HepG2 (cell line): ENCODE results near the gene MTFP1. TPM values are rescaled to one million over a fixed set of nuclear protein-coding genes. Genes with fewer than 3 reads are reported as not detected.

Experiments
- ARNT ChIP-seq: fragments of 450-650 bp; IDR thresholded peaks from 2 replicates; pipeline ENCODE4 v1.6.1; 2017
- BORCS8-MEF2B ChIP-seq: sonication (generic); formaldehyde crosslinking; IDR thresholded peaks from 2 replicates; pipeline ENCODE4 v1.8.0; 2022; ENCODE audit warnings: mild to moderate bottlenecking, missing genetic modification reagents
- CTCF ChIP-seq: sonication (generic); formaldehyde crosslinking; IDR thresholded peaks from 2 replicates; pipeline ENCODE4 v1.5.0; 2020; ENCODE audit warnings: mild to moderate bottlenecking, missing genetic modification reagents, moderate library complexity
- HMGXB4 ChIP-seq, 2 experiments: sonication (generic) in 1 of 2; formaldehyde crosslinking in 1 of 2; IDR thresholded peaks; 2 replicates each; pipeline versions ENCODE4 v1.4.0 to v1.6.1; 2018 to 2020; ENCODE audit warnings: missing genetic modification reagents in 2 of 2, borderline replicate concordance in 1 of 2, low read depth in 1 of 2, mild to moderate bottlenecking in 1 of 2, missing biosample characterization in 1 of 2
- NCOR1 ChIP-seq: fragments of 200-600 bp; sonication (generic); IDR thresholded peaks from 2 replicates; pipeline ENCODE4 v1.7.0; 2017; ENCODE audit warnings: antibody characterized with exemption, low read length, borderline replicate concordance
- RXRB ChIP-seq: IDR thresholded peaks from 2 replicates; pipeline ENCODE4 v1.6.1; 2016; ENCODE audit warnings: borderline replicate concordance, missing genetic modification reagents, missing compliant biosample characterization
- SIN3A ChIP-seq: IDR thresholded peaks from 2 replicates; pipeline ENCODE4 v1.6.1; 2011; ENCODE audit warnings: low read depth, mild to moderate bottlenecking, control low read depth, low read length, borderline replicate concordance
- SOX5 ChIP-seq: IDR thresholded peaks from 2 replicates; pipeline ENCODE4 v1.6.1; 2016; ENCODE audit warnings: borderline replicate concordance
- SP5 ChIP-seq: IDR thresholded peaks from 2 replicates; pipeline ENCODE4 v1.6.1; 2016; ENCODE audit warnings: low read depth, borderline replicate concordance
- STAG1 ChIP-seq: sonication (generic); formaldehyde crosslinking; IDR thresholded peaks from 2 replicates; pipeline ENCODE4 v1.4.0; 2020; ENCODE audit warnings: missing genetic modification reagents
- THAP11 ChIP-seq: IDR thresholded peaks from 2 replicates; pipeline ENCODE4 v1.6.1; 2016; ENCODE audit warnings: missing biosample characterization, missing genetic modification reagents
- TOE1 ChIP-seq: sonication (generic); formaldehyde crosslinking; IDR thresholded peaks from 2 replicates; pipeline ENCODE4 v1.4.0; 2020; ENCODE audit warnings: mild to moderate bottlenecking, missing genetic modification reagents
- YY1 ChIP-seq: IDR thresholded peaks from 2 replicates; pipeline ENCODE4 v1.6.1; 2011; ENCODE audit warnings: low read length, low read depth, moderate library complexity, mild to moderate bottlenecking; ENCODE audit not compliant: insufficient read depth, insufficient replicate concordance
- ZMYM4 ChIP-seq: sonication (generic); formaldehyde crosslinking; IDR thresholded peaks from 2 replicates; pipeline ENCODE4 v1.8.1; 2023; ENCODE audit warnings: mild to moderate bottlenecking, missing genetic modification reagents
- ZNF143 ChIP-seq: sonication (generic); formaldehyde crosslinking; IDR thresholded peaks from 2 replicates; pipeline ENCODE4 v1.4.0; 2020; ENCODE audit warnings: missing genetic modification reagents
- ZNF160 ChIP-seq: sonication (generic); formaldehyde crosslinking; IDR thresholded peaks from 2 replicates; pipeline ENCODE4 v1.8.0; 2022; ENCODE audit warnings: mild to moderate bottlenecking, inconsistent platforms, missing genetic modification reagents
- ZNF709 ChIP-seq: sonication (generic); formaldehyde crosslinking; IDR thresholded peaks from 2 replicates; pipeline ENCODE4 v1.5.0; 2020; ENCODE audit warnings: mild to moderate bottlenecking, missing genetic modification reagents
- ZNF777 ChIP-seq: sonication (generic); formaldehyde crosslinking; IDR thresholded peaks from 2 replicates; pipeline ENCODE4 v1.4.0; 2020; ENCODE audit warnings: missing genetic modification reagents
- polyA plus RNA-seq, 8 experiments: library from polyadenylated mRNA; depleted of rRNA in 3 of 8; stranded (reverse) in 7 of 8; unstranded in 1 of 8; fragments of >200 nt; fragmentation: Illumina TruSeq in 4 of 8; extraction: Trizol in 4 of 8; gene quantifications; 2 replicates each; pipeline versions ENCODE4 v1.2.1 to v1.2.3, GENCODE V29; 2011 to 2016; ENCODE audit warnings: low read depth in 4 of 8, missing spikeins in 1 of 8, mixed read lengths in 1 of 8; ENCODE audit not compliant: insufficient read depth in 1 of 8
- total RNA-seq, 5 experiments: library from RNA; depleted of rRNA; stranded (reverse); fragments of >200 nt; fragmentation: Illumina TruSeq; extraction: Trizol; gene quantifications; 2 replicates each; pipeline ENCODE4 v1.2.3, GENCODE V29; 2016; ENCODE audit warnings: low read depth in 1 of 5

Gene MTFP1
- total and polyA plus RNA-seq, 2 of the 13 experiments (the other 11 are each of a cell fraction or from before 2014, with no cell fraction given), result 29.5 to 45.6 TPM

DNA sequence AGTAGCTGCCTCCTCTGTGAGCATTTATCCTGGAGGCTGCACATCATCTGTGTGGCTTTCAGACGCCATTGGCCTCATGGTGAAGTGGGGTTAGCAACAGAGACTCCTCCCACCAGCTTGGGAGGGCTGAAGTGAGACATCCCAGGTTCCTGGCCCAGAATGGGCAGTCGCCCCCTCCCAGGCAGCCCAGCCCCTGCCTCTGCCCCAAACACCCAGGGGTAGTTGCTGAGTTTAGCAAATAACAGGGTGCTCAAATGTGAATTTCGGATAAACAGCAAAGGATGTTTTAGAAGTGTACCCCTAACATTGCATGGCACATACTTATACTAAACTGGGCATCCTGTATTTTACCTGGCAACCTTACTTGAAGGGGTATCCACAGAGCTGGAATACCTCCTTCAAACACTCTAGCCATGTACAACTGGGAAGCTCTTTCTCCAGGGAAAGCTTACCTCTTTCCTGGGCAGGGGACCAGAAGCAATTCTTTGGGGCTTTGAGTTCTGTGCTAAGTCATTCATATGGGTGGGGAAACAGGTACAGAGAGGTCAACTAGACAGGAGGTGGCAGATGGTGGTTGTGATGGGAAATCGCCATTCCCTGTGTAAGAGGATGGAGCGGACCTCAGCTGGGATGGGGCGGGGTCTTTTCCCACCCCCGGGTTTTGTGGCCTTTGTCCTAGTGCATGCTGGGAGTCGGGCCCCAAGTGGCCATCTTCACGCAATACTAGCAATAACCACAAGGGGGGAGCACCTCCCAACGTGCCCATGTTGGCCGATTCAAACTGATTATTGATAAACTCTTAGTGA is 19.3 kb downstream of the MTFP1 start (continued):
- peak; percentile 78 for TF ChIP-seq CTCF
- peak; percentile 51 for TF ChIP-seq YY1
- TF ChIP-seq ZNF160 (CRISPR knock-in tag), result 0 out of 2 replicates have a peak, but pooled peaks have one; percentile 36
- TF ChIP-seq ZMYM4 (CRISPR knock-in tag), result 0 out of 2 replicates have a peak, but pooled peaks have one; percentile 16
- no peak for TF ChIP-seq NCOR1
- no peak for TF ChIP-seq BORCS8-MEF2B
- no peak for TF ChIP-seq TOE1 (CRISPR knock-in tag)
- TF ChIP-seq THAP11 (CRISPR knock-in tag), result 0 out of 2 replicates have a peak, but pooled peaks have one; percentile 23
- TF ChIP-seq ZNF777 (CRISPR knock-in tag), result no peak
- no peak for TF ChIP-seq ARNT
- TF ChIP-seq HMGXB4 (CRISPR knock-in tag; IDR thresholded peaks at IDR 0.05; ENCODE audit: borderline replicate concordance in 1 of 2, low read depth in 1 of 2), result 0 out of 4 replicates have a peak, but pooled peaks of 1 of the 2 experiments have one; percentile 40
- peak; percentile 34; the same call in 1 of the 2 replicates for TF ChIP-seq RXRB (CRISPR knock-in tag)
- TF ChIP-seq ZNF709 (CRISPR knock-in tag), result 0 out of 2 replicates have a peak, but pooled peaks have one; percentile 37
- no peak for TF ChIP-seq SIN3A
- 0 out of 2 replicates have a peak, but pooled peaks have one; percentile 9 for TF ChIP-seq SOX5
- TF ChIP-seq SP5, result 0 out of 2 replicates have a peak, but pooled peaks have one; percentile 8
- peak; percentile 80 for TF ChIP-seq STAG1 (CRISPR knock-in tag)
- peak; percentile 86 for TF ChIP-seq ZNF143 (CRISPR knock-in tag)
